GM19438 (cell line): Measurements from ENCODE around the gene ARHGEF17.

Experiments used
- ATAC-seq: cut with Tn5 transposase; IDR thresholded peaks from one replicate; pipeline ENCODE4 v1.9.1; 2021; ENCODE audit warnings: low read depth; ENCODE audit not compliant: unreplicated experiment

The ARHGEF17 gene

DNA sequence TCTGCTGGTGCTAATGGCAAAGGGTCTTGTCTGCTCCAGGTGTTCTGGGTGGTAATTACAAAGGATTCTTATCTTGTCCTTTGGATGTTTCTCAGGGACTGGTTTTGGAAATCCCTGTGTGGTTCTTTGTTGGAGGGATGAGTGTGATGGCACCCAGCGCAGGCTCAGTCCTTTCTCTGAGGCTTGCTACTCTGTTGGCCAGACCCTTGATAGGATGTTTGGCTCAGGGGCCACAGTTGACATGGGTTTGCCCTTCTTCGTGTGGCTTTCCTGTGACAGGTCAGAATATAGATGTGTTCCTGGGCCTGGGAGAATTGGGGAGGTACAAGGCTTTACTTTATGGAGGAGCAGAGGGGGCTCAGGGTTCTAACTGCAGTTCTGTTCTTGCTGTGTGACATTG is 4.0 kb downstream of the ARHGEF17 start:
- no peak for ATAC-seq

DNA sequence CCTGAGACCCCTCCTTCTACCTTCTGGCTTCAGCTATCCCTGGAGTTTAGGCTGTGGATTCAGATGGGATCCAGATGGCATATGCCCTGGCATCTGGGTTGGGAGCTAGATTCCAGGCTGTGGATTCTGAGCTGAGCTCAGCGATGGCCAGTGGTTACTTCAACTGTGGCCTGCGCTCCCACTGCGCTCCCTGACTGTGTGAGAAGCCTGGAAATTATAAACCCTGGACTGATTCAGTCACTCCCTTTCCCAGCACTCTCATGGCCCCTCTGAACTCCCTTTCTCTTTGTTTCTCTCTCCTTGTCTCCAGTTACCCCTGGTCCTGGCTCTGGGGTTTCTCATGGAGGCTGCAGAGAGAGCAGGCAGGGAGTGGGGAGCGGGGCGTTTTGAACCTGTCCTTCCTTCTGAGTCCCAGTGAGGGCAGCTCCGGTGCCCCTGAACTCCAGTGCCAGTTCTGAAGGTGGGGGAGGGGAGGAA is 4.8 kb downstream of the ARHGEF17 start:
- no peak for ATAC-seq

DNA sequence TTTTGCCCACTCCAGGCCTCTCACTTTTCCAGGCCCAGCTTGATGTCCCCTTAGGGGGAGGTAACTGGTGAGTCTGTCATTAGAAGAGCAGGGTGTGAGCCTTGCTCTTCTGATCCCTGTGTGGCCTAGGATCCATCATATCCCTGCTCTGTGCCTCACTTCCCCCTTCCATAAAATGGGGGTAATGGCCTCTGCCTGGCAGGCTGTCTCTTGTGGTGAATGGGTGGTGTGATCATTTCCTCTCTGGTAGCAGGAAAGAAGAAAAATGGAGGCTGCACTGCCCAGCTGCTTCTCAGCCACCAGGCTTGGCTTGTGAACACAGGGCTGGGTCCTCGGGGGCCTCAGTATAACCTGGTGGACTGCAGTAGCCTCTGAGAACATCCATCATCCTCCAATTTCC is 5.6 kb downstream of the ARHGEF17 start:
- ATAC-seq = no peak

DNA sequence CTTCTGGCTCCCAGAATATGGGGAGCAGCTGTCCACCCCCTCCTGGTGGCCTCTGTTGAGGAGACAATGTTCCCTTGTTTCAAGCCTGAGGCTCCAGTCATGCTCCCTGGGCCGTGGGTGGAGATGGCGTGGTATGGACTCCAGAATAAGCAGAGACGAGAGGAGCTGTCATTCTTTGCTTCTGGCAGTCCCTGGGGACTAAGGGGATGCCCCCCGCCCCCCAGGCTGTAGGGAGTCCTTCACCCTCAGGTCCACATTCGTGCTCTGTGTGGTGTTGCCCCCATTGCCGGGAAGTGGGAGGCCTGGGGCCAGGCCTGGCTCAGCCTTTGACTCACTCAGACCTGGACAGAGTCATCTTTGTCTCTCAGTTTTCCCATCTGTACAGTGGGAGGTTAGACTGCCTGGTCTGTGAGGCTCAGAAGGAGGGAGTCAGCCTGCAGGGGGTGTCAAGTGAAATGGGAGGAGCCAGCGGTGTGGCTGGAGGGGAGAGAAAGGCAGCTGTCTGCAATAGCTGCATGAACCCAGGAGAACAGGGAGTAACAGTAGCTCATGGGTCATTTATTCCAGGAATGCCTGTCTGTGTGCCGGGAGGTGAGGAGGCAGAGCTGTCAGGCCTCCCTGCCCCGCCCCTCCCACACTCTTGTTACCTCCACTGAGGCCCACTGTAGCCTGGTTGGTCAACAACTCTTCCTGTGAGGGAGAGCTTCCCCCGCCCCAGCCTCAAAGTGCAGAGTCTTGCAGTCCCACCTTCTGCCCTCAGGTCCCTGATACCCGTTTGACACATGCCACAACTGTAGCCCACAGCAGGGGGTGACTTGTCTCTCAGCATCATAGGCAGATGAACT is 6.3 kb downstream of the ARHGEF17 start:
- ATAC-seq = no peak

DNA sequence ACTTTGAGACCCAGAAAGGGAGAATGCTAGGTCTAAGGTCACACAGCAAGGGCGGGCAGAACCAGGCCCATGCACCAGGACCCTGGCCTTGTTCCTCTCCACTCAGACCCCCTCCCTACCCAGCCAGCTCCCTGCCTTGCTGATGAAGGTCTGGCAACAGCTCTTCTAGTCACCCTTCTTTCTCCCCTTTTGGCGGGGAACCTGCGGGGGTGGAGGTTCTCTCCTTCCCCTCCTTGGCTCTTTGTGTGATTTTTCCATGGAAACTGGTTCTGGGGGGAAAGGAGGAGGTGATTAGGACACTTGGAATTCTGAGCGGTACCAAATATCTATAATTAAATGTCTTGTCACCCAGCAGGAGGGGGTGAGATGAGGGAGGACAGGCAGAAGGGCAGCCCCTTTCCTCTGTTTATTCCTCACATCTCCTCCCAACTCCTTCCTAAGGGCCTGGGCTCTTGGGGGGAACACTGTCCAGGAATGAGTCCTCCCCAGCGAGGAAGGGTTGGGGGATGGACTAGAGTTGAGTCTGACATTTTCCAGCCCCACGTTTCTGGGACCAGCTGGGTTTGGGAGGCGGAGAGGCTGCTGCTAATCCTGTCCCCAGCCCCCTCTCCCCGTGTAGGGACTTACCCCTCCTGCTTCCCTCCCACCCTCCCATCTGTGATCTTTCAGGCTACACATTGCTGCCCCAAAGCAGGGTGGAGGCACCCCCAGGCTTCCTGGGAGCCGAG is 7.4 kb downstream of the ARHGEF17 start:
- no peak for ATAC-seq

DNA sequence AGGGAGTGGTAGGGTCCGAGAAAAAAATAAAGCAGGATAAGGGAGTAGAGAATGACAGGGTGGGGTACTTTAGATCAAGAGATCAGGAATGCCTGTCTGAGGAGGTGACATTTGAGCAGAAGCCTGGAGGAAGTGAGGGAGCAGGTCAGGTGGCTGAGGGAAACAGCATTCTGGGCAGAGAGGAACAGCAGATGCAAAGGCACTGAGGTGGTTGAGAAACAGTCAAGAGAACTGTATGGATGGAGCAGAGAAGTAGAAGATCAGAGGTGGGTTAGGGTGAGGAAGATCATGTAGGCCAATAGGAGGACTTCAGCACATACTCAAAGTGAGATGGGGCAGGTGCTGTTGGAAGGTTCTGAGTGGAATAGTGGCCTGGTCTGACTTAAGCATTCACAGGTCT is 8.3 kb downstream of the ARHGEF17 start:
- no peak for ATAC-seq

DNA sequence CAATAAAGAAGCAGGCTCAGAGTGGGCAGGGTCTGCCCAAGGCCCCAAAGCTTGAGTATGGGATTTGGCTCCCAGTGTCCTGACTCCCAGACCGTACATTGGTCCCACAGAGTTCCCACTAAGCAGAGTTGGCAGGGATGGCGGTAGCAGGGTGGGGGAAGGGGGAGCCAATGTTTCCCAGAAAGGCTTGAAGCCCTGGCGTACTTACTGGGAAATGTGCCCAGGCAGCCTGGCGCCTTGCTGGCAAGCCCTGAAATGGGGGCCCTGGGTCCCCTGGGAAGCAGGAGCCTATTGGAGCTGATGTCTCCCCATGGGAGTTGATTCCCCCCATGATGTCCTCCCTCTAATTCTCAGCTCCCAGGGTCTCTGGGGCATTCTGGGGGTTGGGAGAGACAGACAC is 9.3 kb downstream of the ARHGEF17 start:
- ATAC-seq = no peak

DNA sequence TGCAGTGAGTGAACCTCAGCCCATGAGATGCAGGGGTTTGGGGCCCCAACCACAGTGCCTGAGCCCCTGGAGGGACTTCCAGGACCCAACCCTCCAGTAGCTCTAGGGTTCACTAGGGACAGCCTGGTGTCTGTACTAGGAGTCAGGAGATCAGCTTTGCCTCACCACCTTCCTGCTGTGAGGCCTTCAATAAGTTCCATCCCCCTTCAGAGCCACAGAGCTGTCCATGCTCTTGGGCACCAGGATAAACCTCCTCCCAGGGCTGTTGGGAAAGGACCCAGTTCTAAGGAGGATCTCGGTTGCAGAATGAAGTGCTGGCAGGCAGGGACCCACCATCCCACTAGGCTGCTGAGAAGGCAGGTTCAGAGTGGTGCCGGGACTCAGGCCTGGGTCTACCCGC is 9.7 kb downstream of the ARHGEF17 start:
- no peak for ATAC-seq

DNA sequence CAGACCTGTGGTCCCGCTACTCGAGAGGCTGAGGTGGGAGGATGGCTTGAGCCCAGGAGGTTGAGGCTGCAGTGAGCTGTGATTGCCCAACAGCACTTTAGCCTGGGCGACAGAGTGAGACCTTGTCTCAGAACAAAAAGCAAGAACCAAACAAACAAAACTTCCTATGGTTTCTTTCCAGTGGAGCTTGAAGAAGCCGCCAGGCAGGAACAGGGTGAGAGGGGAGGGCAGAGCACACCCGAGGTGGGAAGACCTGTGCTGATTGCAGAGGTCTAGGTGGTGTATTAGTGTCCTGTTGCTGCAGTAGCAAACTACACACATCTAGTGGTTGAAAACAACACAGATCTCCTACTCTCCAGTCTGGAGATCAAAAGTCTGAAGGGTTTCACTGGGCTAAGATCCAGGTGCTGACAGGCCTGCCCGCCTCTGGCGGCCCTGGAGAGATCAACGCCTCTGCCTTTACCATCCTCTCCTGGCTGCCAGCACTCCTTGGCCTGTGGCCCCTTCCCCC is 10.5 kb downstream of the ARHGEF17 start:
- no peak for ATAC-seq

DNA sequence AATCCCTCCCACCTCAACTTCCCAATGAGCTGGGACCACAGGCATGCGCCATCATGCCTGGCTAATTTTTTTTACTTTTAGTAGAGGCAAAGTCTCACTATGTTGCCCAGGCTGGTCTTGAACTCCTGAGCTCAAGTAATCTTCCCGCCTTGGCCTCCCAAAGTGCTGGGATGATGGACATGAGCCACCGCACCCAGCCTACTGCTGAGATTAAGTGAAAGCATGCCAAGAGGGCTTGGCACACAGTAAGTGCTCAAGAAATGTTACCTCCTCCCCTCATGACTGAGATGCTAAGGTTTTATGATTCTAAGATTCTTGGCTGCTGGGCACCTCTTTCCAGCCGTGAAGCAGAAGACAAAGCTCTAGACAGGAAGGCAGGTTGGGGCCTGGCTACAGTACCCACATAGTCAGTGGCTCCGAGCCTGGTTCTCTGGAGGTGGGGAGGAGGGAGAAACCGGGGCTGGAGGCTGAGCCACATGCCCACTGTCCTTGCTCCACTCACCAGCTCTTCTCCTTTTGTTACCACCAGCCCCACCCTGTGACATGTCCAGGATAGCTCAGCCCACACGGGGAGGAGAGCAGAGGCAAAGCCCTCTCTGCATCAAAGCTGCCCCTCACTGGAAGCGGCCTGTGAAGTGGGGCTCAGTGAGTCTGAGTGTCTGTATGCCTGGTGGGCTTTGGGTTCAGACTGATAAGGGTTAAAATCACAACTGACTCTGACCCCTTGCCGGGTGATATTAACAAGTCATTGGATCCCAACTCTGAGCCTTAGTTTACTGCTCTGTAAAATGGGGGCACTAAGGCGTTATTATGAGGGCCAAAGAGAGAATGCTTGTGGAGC is 12.9 kb downstream of the ARHGEF17 start:
- ATAC-seq = no peak

DNA sequence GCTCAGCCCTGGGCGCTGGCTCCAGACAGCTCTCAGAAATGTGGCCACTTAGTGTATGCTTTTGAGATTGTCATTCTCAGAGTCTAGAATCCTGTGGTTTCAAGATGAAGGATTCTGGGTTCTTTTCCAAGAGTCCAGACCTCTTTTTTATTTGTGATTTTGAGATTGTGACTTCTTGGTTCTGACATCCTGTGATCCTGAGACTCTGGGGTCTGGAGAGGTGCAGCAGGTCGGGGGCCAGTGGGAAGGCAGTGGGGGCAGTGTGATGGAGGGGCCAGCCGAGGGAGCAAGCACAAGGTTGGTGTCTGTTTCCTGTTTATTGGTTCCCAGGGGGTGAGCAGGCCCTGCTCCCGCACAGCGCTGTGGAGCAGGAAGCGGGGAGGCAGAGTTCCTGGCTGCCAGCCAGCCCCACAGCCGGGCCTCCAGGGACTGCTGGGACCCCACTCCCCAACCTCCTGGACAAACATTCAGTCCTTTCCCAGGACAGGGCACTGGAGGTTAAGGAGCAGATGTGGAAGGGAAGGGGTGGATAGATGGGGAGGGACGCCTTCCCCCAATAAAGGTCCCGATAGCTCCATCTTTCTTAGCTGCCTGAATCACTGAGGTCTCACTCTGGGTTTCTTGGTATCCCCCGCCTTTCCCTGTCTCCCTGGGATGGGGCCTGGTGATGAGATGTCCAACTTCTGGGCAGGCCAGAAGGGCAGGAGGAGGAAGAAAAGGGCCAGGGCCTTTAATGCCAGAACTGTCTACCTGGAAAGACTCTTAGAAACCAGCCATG is 13.7 kb downstream of the ARHGEF17 start:
- ATAC-seq = no peak

DNA sequence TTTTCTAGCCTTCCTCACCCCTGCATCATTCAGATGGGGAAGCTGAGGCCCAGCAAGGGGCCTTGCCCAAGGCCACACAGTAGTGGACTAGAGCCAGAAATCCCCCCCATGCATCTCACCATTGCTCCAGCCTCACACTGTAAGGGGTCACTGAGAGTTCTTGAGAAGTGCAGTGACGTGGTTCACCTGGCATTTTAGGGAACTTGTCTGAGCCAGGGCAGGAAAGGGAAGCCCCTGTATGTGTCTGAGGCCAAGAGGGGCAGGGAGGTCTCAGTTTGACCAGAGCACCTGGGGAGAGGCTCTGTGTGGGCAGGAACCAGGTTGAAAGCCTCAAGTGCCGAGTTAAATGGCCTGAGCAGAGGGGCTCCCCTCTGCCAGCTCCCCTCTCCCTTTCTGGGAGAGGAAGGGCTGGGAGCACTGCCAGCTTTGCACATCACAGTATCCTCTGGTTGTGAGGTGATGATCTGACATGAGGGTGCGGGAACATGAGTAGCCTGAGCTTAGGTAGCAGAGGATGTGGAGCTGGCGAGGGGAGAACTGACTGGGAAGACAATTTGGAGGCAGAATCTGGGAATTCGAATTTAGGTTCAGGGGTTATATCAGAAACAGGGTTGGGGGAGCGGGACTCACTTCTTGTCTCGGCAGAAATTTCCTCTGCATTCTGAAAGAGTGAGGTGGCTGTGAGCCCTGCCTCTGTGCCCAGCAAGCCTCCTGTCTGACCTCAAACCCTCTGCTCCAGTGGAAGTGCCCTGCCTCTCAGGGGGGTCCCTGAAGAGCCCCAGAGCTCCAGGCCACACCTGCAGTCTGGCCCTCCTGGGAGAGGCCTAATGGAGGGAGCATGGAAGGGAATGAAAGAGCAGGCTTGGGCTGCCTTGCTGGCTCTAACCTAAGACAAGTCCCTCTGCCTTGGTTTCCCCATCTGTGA is 14.6 kb downstream of the ARHGEF17 start:
- no peak for ATAC-seq

DNA sequence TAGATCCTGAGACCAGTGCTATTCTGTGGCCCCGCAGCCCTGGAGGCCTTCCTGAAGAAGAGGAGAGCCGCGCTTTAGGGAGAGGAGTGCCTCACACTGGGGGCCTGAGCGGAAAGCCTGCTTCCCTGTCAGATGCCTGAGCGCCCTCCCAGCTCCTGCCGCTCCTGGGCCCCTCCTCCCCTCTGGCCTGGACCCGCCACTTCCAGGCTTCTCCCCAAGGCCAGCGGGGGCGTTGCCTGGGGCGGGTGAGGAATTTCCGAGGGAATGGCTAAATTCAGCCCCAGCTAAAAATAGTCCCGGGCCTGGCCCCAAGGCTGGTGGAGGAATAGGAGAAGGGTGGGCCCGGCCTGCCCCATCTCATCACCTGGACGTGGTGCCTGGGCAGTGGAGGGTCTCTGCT is 15.4 kb downstream of the ARHGEF17 start:
- no peak for ATAC-seq

DNA sequence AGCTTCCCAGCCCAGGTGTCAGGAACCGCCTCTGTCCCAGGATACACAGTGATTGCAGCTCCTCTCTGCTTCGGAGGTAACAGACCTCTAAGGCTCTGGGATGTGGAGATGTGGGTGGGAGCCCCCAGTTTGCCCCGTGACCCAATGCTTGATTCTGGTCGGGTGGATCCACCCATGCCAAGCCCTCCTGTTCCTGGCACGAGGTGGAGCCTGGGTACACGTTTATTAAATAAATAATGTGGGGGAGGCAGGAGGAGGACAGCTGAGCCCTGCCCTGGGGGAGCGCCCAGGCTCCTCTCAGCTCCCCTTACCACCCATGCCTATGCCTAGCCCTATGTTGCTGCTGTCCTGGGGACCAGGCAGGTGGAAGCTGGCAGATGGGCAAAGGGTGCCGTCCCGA is 16.0 kb downstream of the ARHGEF17 start:
- no peak for ATAC-seq

DNA sequence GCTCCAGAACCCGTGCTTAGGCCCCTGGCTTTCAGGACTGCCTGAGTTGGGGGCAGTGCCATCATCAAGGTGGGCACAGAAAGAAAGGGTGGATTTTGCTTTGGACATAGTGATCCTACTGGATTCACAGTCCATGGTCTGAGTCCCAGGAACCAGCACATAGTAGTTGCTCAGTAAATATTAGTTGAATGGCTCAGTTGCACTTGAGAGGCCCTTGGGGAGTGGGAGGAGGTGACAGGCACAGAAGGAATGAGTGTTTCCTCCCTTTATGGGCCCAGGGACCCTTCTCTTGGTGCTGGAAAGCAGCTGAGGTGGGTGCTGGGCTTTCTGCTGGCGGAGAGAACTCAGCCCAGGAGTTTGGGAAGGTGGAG is 16.6 kb downstream of the ARHGEF17 start:
- no peak for ATAC-seq

DNA sequence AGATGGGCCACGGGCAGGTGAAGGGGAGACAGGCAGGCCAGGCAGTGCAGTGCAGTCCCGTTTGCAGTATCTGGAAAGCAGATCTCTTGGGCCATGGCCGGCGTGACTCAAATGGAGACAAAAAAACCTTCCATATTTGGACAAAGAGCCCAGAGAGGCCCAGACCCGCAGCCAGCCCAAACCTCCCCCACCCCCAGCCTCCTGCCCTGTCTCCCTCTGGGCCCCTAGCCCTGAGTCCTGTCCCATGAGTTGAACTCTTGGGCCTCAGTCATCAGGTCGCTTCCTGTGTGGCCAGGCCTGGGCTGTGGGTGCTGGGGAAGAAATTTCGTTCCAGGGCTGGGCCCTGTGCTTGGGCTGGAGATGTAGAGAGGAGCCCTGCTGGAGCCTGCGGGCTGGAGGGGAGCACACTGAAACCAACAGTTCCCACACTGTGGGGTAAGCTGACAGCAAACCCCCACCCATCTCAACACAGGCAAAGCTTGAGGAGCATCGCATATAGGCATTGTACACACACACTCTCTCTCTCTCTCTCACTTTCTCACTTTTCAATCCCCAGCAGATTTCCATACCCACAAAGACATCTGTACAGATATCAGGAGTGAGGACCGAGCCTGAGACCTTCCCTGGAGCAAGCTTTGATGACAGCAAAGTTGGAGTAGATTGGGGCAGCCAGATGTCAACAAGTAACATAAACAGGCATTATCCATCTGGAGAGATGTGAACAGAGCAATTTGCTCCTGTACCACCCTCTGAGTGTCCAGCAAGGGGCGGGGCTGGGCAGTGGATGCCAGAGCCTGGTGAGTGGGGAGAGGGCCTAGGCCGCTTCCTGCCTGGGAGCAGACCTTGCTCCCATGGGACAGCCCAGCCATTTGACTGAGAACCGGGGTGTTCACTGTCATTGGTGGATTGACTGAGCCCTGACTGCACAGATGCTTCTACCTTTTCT is 17.2 kb downstream of the ARHGEF17 start:
- peak; percentile 70 for ATAC-seq

DNA sequence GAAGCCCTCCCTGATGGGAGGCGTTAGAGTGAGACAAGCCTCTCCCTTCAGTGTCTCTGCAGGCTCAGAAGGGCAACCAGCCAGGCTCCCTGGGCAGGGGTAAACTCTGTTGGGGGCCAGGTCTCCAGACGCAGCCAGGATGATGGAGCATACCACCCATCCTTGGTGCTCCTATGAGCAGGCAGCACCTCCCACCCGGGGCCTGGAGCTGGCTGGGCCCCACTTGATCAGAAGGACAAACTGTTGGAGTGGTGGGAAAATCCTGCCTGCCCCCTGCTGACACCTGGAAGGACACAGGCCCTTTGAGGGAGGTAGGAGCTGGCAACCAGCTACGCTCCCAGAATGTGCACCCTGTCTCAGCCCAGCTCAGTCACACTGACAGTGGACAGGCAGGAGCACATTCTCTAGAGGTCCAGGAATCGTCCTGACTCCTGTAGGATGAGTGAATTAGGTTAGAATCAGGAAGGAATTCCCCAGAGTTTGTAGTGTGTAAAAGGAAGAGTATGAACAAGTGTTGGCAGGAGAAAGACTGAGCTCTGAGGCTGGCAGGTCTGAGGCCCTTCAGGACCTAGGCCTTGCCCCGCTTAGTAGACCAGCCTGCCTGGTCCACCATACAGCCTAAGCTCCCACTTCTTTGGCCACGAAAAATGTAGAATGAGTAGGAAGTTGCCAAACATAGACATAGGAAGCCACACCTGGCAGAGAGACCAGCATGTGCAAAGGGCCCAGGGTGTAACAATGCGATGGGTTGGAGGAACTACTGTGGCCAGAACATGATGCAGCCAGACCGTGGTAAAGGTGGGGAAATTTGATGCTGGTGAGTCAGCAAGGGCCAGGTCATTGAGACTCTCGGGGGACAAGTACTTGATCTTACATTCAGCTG is 19.1 kb downstream of the ARHGEF17 start:
- no peak for ATAC-seq
